ENCODE results near the gene RAB10. TPM values are rescaled to one million over a fixed set of nuclear protein-coding genes. Genes with fewer than 3 reads are reported as not detected.

Gene RAB10
- total and polyA plus RNA-seq, 9 of the 15 experiments (the other 6 are each of a cell fraction or from before 2014, with no cell fraction given), result 25.1 to 214 (median 157) TPM

DNA sequence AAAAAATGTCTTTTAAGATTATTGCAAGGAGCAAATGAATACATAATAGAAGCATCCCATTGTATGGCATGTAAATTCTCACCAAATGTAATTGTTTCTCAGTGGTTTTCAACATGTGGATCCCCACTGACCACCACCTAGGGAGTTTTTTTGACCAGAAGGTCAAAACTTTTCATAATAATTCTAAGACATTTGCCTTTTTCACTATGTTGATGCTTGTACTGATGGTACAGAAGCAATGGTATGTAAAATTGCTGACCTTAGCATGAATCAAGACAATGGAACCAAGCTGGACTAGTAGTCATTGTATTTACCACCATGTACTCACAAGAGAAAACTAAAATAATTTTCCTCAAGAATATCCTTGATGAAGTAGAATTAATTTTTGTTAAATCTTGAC is 36.8 kb downstream of the RAB10 start (continued):
- TF ChIP-seq, protein P1, sequence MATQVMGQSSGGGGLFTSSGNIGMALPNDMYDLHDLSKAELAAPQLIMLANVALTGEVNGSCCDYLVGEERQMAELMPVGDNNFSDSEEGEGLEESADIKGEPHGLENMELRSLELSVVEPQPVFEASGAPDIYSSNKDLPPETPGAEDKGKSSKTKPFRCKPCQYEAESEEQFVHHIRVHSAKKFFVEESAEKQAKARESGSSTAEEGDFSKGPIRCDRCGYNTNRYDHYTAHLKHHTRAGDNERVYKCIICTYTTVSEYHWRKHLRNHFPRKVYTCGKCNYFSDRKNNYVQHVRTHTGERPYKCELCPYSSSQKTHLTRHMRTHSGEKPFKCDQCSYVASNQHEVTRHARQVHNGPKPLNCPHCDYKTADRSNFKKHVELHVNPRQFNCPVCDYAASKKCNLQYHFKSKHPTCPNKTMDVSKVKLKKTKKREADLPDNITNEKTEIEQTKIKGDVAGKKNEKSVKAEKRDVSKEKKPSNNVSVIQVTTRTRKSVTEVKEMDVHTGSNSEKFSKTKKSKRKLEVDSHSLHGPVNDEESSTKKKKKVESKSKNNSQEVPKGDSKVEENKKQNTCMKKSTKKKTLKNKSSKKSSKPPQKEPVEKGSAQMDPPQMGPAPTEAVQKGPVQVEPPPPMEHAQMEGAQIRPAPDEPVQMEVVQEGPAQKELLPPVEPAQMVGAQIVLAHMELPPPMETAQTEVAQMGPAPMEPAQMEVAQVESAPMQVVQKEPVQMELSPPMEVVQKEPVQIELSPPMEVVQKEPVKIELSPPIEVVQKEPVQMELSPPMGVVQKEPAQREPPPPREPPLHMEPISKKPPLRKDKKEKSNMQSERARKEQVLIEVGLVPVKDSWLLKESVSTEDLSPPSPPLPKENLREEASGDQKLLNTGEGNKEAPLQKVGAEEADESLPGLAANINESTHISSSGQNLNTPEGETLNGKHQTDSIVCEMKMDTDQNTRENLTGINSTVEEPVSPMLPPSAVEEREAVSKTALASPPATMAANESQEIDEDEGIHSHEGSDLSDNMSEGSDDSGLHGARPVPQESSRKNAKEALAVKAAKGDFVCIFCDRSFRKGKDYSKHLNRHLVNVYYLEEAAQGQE (IDR thresholded peaks at IDR 0.05; ENCODE audit: borderline replicate concordance), result no peak
- TF ChIP-seq, protein P1 (CRISPR knock-in tag; IDR thresholded peaks at IDR 0.05; ENCODE audit: low read depth), result no peak
- no peak for TF ChIP-seq SAFB (IDR thresholded peaks at IDR 0.05; ENCODE audit: borderline replicate concordance, low read depth, low read length)
